ENCODE measurements around the gene ADAM29.

- TF ChIP-seq POLR2AphosphoS5 (IDR thresholded peaks at IDR 0.05; ENCODE audit: low read depth, low read length) (no peak), REST (IDR thresholded peaks at IDR 0.05; ENCODE audit: insufficient read depth in 1 of 2, low read depth in 2 of 2, low read length in 2 of 2) (no peak), SIN3A (IDR thresholded peaks at IDR 0.05; ENCODE audit: borderline replicate concordance, insufficient read depth, low read length) (no peak), FOXP2 (optimal IDR thresholded peaks at IDR 0.05; ENCODE audit: borderline replicate concordance, extremely low read depth, extremely low read length, insufficient read depth) (no peak)
Observed at GRCh38 chr4:174919886-174920423, 1.8 kb downstream of the ADAM29 start.

All from PFSK-1 (cell line).